ENCODE data around the gene PPP4R3A. TPM values are rescaled to one million over a fixed set of nuclear protein-coding genes. Genes with fewer than 3 reads are reported as not detected.

The PPP4R3A gene
- total RNA-seq, 2 donors from 2014 or later: 95.2 to 96.6 TPM

DNA sequence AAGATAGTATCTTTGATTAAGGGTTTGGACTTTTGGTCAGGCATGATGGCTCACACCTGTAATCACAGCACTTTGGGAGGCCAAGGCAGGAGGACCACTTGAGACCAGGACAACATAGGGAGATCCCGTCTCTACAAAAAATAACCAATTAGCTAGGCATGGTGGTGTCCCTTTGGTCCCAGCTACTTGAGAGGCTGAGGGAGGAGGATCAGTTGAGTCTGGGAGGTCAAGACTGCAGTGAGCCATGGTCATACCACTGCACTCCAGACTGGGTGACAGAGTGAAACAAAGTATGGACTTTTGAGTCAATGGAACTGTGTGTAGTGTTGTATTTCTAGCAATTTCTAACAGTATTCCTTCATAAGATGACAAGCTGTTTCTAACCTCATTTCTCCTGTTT is 53.8 kb downstream of the PPP4R3A start:
- H3K4me3 ChIP-seq (ENCODE audit: low read length): no peak overlapping the region
- Mint-ChIP-seq H3K9me3 (no peaks in the 10 kb centered on the region), H3K4me1 (no peaks in the 10 kb centered on the region), H3K36me3 (ENCODE audit: low read depth) (peaks cover 64% of the 10 kb centered on the region), H3K27me3 (ENCODE audit: insufficient read depth) (no peaks in the 10 kb centered on the region), H3K4me3 (no peak overlapping the region), H3K27ac (no peak overlapping the region)
- H3K9me3 ChIP-seq (ENCODE audit: control insufficient read depth, low read length): no peaks in the 10 kb centered on the region
- no peak for DNase-seq
- TF ChIP-seq, protein P1, sequence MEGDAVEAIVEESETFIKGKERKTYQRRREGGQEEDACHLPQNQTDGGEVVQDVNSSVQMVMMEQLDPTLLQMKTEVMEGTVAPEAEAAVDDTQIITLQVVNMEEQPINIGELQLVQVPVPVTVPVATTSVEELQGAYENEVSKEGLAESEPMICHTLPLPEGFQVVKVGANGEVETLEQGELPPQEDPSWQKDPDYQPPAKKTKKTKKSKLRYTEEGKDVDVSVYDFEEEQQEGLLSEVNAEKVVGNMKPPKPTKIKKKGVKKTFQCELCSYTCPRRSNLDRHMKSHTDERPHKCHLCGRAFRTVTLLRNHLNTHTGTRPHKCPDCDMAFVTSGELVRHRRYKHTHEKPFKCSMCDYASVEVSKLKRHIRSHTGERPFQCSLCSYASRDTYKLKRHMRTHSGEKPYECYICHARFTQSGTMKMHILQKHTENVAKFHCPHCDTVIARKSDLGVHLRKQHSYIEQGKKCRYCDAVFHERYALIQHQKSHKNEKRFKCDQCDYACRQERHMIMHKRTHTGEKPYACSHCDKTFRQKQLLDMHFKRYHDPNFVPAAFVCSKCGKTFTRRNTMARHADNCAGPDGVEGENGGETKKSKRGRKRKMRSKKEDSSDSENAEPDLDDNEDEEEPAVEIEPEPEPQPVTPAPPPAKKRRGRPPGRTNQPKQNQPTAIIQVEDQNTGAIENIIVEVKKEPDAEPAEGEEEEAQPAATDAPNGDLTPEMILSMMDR (conservative IDR thresholded peaks at IDR 0.05): no peak
- H3K36me3 ChIP-seq (ENCODE audit: control insufficient read depth, insufficient read depth, low read length): peaks cover 69% of the 10 kb centered on the region
- H3K4me1 ChIP-seq (ENCODE audit: control insufficient read depth, insufficient read depth, low read length): no peaks in the 10 kb centered on the region
- WGBS, 2 experiments (ENCODE audit: insufficient coverage in 1 of 2, insufficient read length in 1 of 2): 100% methylated on average over 1 of the region's 1 CpG; no CpG with 5 or more reads in 1 of the 2 experiments
- no peak overlapping the region for H3K9ac ChIP-seq (ENCODE audit: extremely low read depth, low read length, poor library complexity, severe bottlenecking)
- no peak overlapping the region for H3K27ac ChIP-seq (ENCODE audit: low read depth, low read length)
- H3K27me3 ChIP-seq (ENCODE audit: control insufficient read depth, insufficient read depth, low read length, poor library complexity, severe bottlenecking): no peaks in the 10 kb centered on the region

DNA sequence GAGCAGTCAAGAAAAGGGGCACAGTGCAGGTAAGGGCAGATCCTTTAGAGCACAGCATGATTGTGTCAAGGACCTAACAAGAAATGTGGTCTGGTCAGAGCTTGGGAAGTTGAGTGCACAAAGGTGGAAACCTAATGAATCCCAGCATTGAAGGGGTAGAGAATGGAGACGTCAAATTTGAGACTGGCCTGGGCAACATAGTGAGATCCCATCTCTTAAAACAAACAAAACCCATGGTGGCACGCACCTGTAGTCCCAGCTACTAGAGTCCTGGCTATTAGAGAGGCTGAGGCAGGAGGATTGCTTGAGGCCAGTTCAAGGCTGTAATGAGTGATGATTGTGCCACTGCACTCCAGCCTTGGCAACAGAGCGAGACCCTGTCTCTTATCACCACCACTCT is 55.5 kb downstream of the PPP4R3A start:
- Mint-ChIP-seq H3K4me1 (no peaks in the 10 kb centered on the region), H3K9me3 (no peaks in the 10 kb centered on the region), H3K4me3 (no peak overlapping the region), H3K36me3 (ENCODE audit: low read depth) (peaks cover 47% of the 10 kb centered on the region), H3K27me3 (ENCODE audit: insufficient read depth) (no peaks in the 10 kb centered on the region), H3K27ac (no peak overlapping the region)
- no peak overlapping the region for H3K4me3 ChIP-seq (ENCODE audit: low read length)
- TF ChIP-seq, protein P1 (conservative IDR thresholded peaks at IDR 0.05): no peak
- H3K27me3 ChIP-seq (ENCODE audit: control insufficient read depth, insufficient read depth, low read length, poor library complexity, severe bottlenecking): no peaks in the 10 kb centered on the region
- DNase-seq: no peak
- H3K36me3 ChIP-seq (ENCODE audit: control insufficient read depth, insufficient read depth, low read length): peaks cover 53% of the 10 kb centered on the region
- H3K4me1 ChIP-seq (ENCODE audit: control insufficient read depth, insufficient read depth, low read length): no peaks in the 10 kb centered on the region
- H3K27ac ChIP-seq (ENCODE audit: low read depth, low read length): no peak overlapping the region
- no peaks in the 10 kb centered on the region for H3K9me3 ChIP-seq (ENCODE audit: control insufficient read depth, low read length)
- 89 to 93% methylated on average over 3 of the region's 3 CpGs for WGBS, 2 experiments (ENCODE audit: insufficient coverage in 1 of 2, insufficient read length in 1 of 2)
- H3K9ac ChIP-seq (ENCODE audit: extremely low read depth, low read length, poor library complexity, severe bottlenecking): no peak overlapping the region

DNA sequence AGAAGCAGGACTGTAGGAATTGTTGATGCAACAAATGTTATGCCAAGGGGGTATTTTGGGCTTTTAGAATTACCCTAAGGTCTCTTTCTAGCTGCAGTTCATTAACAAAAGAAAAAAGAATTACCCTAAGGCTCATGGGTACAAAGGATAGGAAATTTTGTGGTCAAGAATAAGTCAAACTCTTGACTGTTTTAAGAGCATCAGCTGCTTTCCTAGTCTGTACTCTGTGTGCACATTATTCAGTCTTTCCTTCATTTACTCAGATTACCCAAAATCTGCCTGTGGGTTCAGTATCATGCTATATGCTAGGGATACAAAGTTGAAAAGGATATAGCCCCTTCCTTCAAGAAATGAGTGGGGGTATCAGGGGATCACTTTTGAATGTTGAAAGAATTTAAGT is 56.0 kb downstream of the PPP4R3A start:
- H3K4me3 Mint-ChIP-seq: no peak overlapping the region
- H3K27me3 Mint-ChIP-seq (ENCODE audit: insufficient read depth): no peaks in the 10 kb centered on the region
- H3K27ac ChIP-seq (ENCODE audit: low read depth, low read length): no peak overlapping the region
- H3K4me1 ChIP-seq (ENCODE audit: control insufficient read depth, insufficient read depth, low read length): no peaks in the 10 kb centered on the region
- H3K36me3 ChIP-seq (ENCODE audit: control insufficient read depth, insufficient read depth, low read length): peaks cover 50% of the 10 kb centered on the region
- no peaks in the 10 kb centered on the region for H3K27me3 ChIP-seq (ENCODE audit: control insufficient read depth, insufficient read depth, low read length, poor library complexity, severe bottlenecking)
- H3K36me3 Mint-ChIP-seq (ENCODE audit: low read depth): peaks cover 44% of the 10 kb centered on the region
- no peak overlapping the region for H3K4me3 ChIP-seq (ENCODE audit: low read length)
- H3K9me3 ChIP-seq (ENCODE audit: control insufficient read depth, low read length): no peaks in the 10 kb centered on the region
- no peaks in the 10 kb centered on the region for H3K4me1 Mint-ChIP-seq
- H3K27ac Mint-ChIP-seq: no peak overlapping the region
- no peak overlapping the region for H3K9ac ChIP-seq (ENCODE audit: extremely low read depth, low read length, poor library complexity, severe bottlenecking)
- no peaks in the 10 kb centered on the region for H3K9me3 Mint-ChIP-seq
- no peak for DNase-seq
- TF ChIP-seq, protein P1 (conservative IDR thresholded peaks at IDR 0.05): no peak

Measured in endodermal cell (in vitro differentiated cells).